OCI-LY7 (cell line): ENCODE data around the gene ZNF792. TPM values are rescaled to one million over a fixed set of nuclear protein-coding genes. Genes with fewer than 3 reads are reported as not detected.

Source experiments
- BruUV-seq: library from RNA; stranded (reverse); fragments of 400-500 nt; replicated peaks from 2 replicates; lab custom pipeline; 2021; lab: Mats Ljungman, UMichigan
- CTCF ChIA-PET: fragments of 300-600 bp; sonication (Branson Sonifier 250); formaldehyde crosslinking; loops from one replicate; lab custom pipeline; 2022; ENCODE audit warnings: antibody characterized with exemption; ENCODE audit not compliant: unreplicated experiment; lab: Charles Lee
- POLR2A ChIA-PET: fragments of 300-600 bp; sonication (Branson Sonifier 250); formaldehyde crosslinking; loops from one replicate; lab custom pipeline; 2022; ENCODE audit warnings: antibody characterized with exemption; lab: Charles Lee
- DNase-seq: peaks from one replicate; pipeline ENCODE4 v3.0.0-alpha.2; 2015; ENCODE audit warnings: low spot score
- H2AFZ ChIP-seq: fragments of 200-600 bp; sonication (generic), shearing (Covaris generic); 2 replicates; pipeline ENCODE4 v1.6.1; 2014; ENCODE audit warnings: mild to moderate bottlenecking, antibody characterized with exemption, low read length, moderate library complexity
- H3K27ac ChIP-seq: fragments of 200-600 bp; sonication (generic); 2 replicates; pipeline ENCODE4 v1.5.1; 2014; ENCODE audit warnings: mixed run types, low read depth, mild to moderate bottlenecking, moderate library complexity, low read length, inconsistent platforms; ENCODE audit not compliant: poor library complexity, severe bottlenecking
- H3K36me3 ChIP-seq: fragments of 200-600 bp; sonication (generic); 2 replicates; pipeline ENCODE4 v1.6.1; 2014; ENCODE audit warnings: mild to moderate bottlenecking, antibody characterized with exemption, low read length, moderate library complexity, mixed read lengths; ENCODE audit not compliant: insufficient read depth
- H3K4me1 ChIP-seq: fragments of 200-600 bp; sonication (generic); 2 replicates; pipeline ENCODE4 v1.5.1; 2014; ENCODE audit warnings: mild to moderate bottlenecking, low read length; ENCODE audit not compliant: insufficient read depth, poor library complexity, severe bottlenecking
- H3K4me2 ChIP-seq: fragments of 200-600 bp; sonication (generic); 2 replicates; pipeline ENCODE4 v1.6.1; 2014; ENCODE audit warnings: mild to moderate bottlenecking, low read length
- H3K4me3 ChIP-seq: fragments of 200-600 bp; sonication (generic); 2 replicates; pipeline ENCODE4 v1.5.1; 2014; ENCODE audit warnings: mild to moderate bottlenecking, low read depth, low read length; ENCODE audit not compliant: poor library complexity, severe bottlenecking
- H3K79me2 ChIP-seq: fragments of 200-600 bp; sonication (generic); 2 replicates; pipeline ENCODE4 v1.6.1; 2016; ENCODE audit warnings: low read depth, mild to moderate bottlenecking, low read length, moderate library complexity, mixed read lengths; ENCODE audit not compliant: insufficient read depth
- H3K9me2 ChIP-seq: fragments of 200-600 bp; sonication (generic); 2 replicates; pipeline ENCODE4 v1.6.1; 2016; ENCODE audit warnings: mild to moderate bottlenecking, low read length, mixed read lengths; ENCODE audit not compliant: insufficient read depth
- H3K9me3 ChIP-seq: fragments of 200-600 bp; sonication (generic); 2 replicates; pipeline ENCODE4 v1.6.1; 2014; ENCODE audit warnings: mild to moderate bottlenecking, mixed run types, low read length, mixed read lengths
- H4K20me1 ChIP-seq: fragments of 200-600 bp; sonication (generic); 2 replicates; pipeline ENCODE4 v1.6.1; 2014; ENCODE audit warnings: mild to moderate bottlenecking, antibody characterized with exemption, low read length, moderate library complexity, mixed read lengths; ENCODE audit not compliant: insufficient read depth
- CTCF ChIP-seq: fragments of 200-600 bp; sonication (generic); conservative IDR thresholded peaks from 2 replicates; pipeline ENCODE4 v1.5.1; 2014; ENCODE audit warnings: mild to moderate bottlenecking, antibody characterized with exemption, low read length, moderate library complexity, mixed read lengths
- EZH2phosphoT487 ChIP-seq: fragments of 200-600 bp; sonication (generic); IDR thresholded peaks from 2 replicates; pipeline ENCODE4 v1.6.1; 2018; ENCODE audit warnings: low read depth, borderline replicate concordance, mild to moderate bottlenecking, mixed run types, antibody characterized with exemption, low read length, moderate library complexity, mixed read lengths
- intact Hi-C: fragments of 100-400 bp; cut with micrococcal nuclease; formaldehyde crosslinking; loops from one replicate; pipeline ENCODE4 v1.10.0; 2022; ENCODE audit not compliant: unreplicated experiment
- total RNA-seq, 2 experiments: library from RNA; depleted of rRNA in 1 of 2; stranded (reverse); fragments of >200 nt in 1 of 2; shearing (Covaris generic) in 1 of 2; gene quantifications; 2 replicates each; pipeline ENCODE4 v1.2.3, GENCODE V29; 2014 to 2022

The ZNF792 gene
- total RNA-seq, 2 experiments from 2014 or later, result 8.0 to 9.5 TPM

- Histone ChIP-seq H3K36me3 (no peaks in the 10 kb centered on the region), H2AFZ (no peak overlapping the region), H3K4me2 (no peak overlapping the region), H3K4me1 (no peaks in the 10 kb centered on the region), H3K9me2 (no peaks in the 10 kb centered on the region), H3K9me3 (peaks cover 9% of the 10 kb centered on the region; the same call in 1 of the 2 replicates), H4K20me1 (no peaks in the 10 kb centered on the region), H3K4me3 (no peak overlapping the region), H3K27ac (no peak overlapping the region), H3K79me2 (no peaks in the 10 kb centered on the region)
- no TSS peak for BruUV-seq
- intact Hi-C loops, result no loop called here
- CTCF ChIA-PET, result no interaction called here
- TF ChIP-seq EZH2phosphoT487, result no peak
- no peak for TF ChIP-seq CTCF
- POLR2A ChIA-PET, result no interaction called here
- no peak for DNase-seq
Measured at GRCh38 chr19:34943861-34944573, 20.0 kb downstream of the ZNF792 start.

- ChIA-PET CTCF (no interaction called here), POLR2A (no interaction called here)
- BruUV-seq, result no TSS peak
- no peak for TF ChIP-seq EZH2phosphoT487
- TF ChIP-seq CTCF, result no peak
- Histone ChIP-seq H3K4me2 (no peak overlapping the region), H3K27ac (no peak overlapping the region), H3K4me3 (no peak overlapping the region), H3K36me3 (no peaks in the 10 kb centered on the region), H2AFZ (no peak overlapping the region), H3K9me2 (no peaks in the 10 kb centered on the region), H3K9me3 (peaks cover 6% of the 10 kb centered on the region; the same call in 1 of the 2 replicates), H4K20me1 (no peaks in the 10 kb centered on the region), H3K79me2 (no peaks in the 10 kb centered on the region), H3K4me1 (no peaks in the 10 kb centered on the region)
- no peak for DNase-seq
- intact Hi-C loops, result no loop called here
Measured at GRCh38 chr19:34938886-34939285, 25.1 kb downstream of the ZNF792 start.

- Histone ChIP-seq H3K4me3 (no peak overlapping the region), H3K4me1 (no peaks in the 10 kb centered on the region), H4K20me1 (no peaks in the 10 kb centered on the region), H3K9me3 (no peaks in the 10 kb centered on the region), H3K27ac (no peak overlapping the region), H3K79me2 (no peaks in the 10 kb centered on the region), H3K36me3 (no peaks in the 10 kb centered on the region), H3K4me2 (no peak overlapping the region), H3K9me2 (no peaks in the 10 kb centered on the region), H2AFZ (no peak overlapping the region)
- BruUV-seq, result no TSS peak
- ChIA-PET CTCF (no interaction called here), POLR2A (no interaction called here)
- intact Hi-C loops, result no loop called here
- no peak for DNase-seq
- no peak for TF ChIP-seq EZH2phosphoT487
- TF ChIP-seq CTCF, result no peak
Measured at GRCh38 chr19:34936184-34936583, 27.8 kb downstream of the ZNF792 start.
